ENCODE measurements around the gene LTBP1. TPM values are rescaled to one million over a fixed set of nuclear protein-coding genes. Genes with fewer than 3 reads are reported as not detected.
"Not testable (repeated sequence)": the region's sequence is repeated elsewhere in the genome, so short reads cannot be mapped to it uniquely, and the experiment has no call there.

Gene LTBP1
- total RNA-seq, 2 experiments from 2014 or later: 0.14 to 0.31 TPM

- not testable (repeated sequence) for H3K27ac Mint-ChIP-seq, H3K36me3 Mint-ChIP-seq, H3K27me3 Mint-ChIP-seq, DNase-seq, H3K4me3 Mint-ChIP-seq, H3K9me3 Mint-ChIP-seq, H3K4me1 Mint-ChIP-seq
These were observed 106.0 kb downstream of the LTBP1 start for GRCh38 chr2:33052795-33053194.

- Mint-ChIP-seq H3K27me3 (peaks cover 10% of the 10 kb centered on the region), H3K9me3 (no peaks in the 10 kb centered on the region), H3K27ac (no peak overlapping the region), H3K36me3 (no peaks in the 10 kb centered on the region), H3K4me1 (no peaks in the 10 kb centered on the region), H3K4me3 (no peak overlapping the region)
- no peak for DNase-seq
These were observed 109.4 kb downstream of the LTBP1 start for GRCh38 chr2:33056170-33056569.

- H3K9me3 Mint-ChIP-seq, H3K27ac Mint-ChIP-seq, H3K4me1 Mint-ChIP-seq, H3K4me3 Mint-ChIP-seq, DNase-seq, H3K36me3 Mint-ChIP-seq: not testable (repeated sequence)
- H3K27me3 Mint-ChIP-seq: peaks cover 14% of the 10 kb centered on the region
These were observed 110.7 kb downstream of the LTBP1 start for GRCh38 chr2:33057307-33058028.

- H3K36me3 Mint-ChIP-seq: no peaks in the 10 kb centered on the region
- H3K27me3 Mint-ChIP-seq: peaks cover 13% of the 10 kb centered on the region
- H3K9me3 Mint-ChIP-seq: no peaks in the 10 kb centered on the region
- H3K27ac Mint-ChIP-seq: no peak overlapping the region
- no peak overlapping the region for H3K4me3 Mint-ChIP-seq
- H3K4me1 Mint-ChIP-seq: no peaks in the 10 kb centered on the region
- DNase-seq: no peak
These were observed 112.1 kb downstream of the LTBP1 start for GRCh38 chr2:33058716-33059470.

GRCh38 chr2:33059471-33060156 is 112.9 kb downstream of the LTBP1 start:
- Mint-ChIP-seq H3K27ac (no peak overlapping the region), H3K9me3 (no peaks in the 10 kb centered on the region), H3K36me3 (no peaks in the 10 kb centered on the region), H3K4me3 (no peak overlapping the region), H3K4me1 (no peaks in the 10 kb centered on the region), H3K27me3 (peaks cover 13% of the 10 kb centered on the region)
- no peak for DNase-seq

GRCh38 chr2:33060405-33060804 is 113.7 kb downstream of the LTBP1 start:
- H3K27ac Mint-ChIP-seq: no peak overlapping the region
- DNase-seq: no peak
- H3K36me3 Mint-ChIP-seq: no peaks in the 10 kb centered on the region
- H3K4me3 Mint-ChIP-seq: no peak overlapping the region
- no peaks in the 10 kb centered on the region for H3K4me1 Mint-ChIP-seq
- H3K9me3 Mint-ChIP-seq: peaks cover 1% of the 10 kb centered on the region
- H3K27me3 Mint-ChIP-seq: peaks cover 13% of the 10 kb centered on the region

GRCh38 chr2:33062665-33063250 is 116.0 kb downstream of the LTBP1 start:
- DNase-seq: no peak
- H3K4me3 Mint-ChIP-seq: no peak overlapping the region
- H3K27ac Mint-ChIP-seq: no peak overlapping the region
- no peaks in the 10 kb centered on the region for H3K4me1 Mint-ChIP-seq
- H3K9me3 Mint-ChIP-seq: peaks cover 1% of the 10 kb centered on the region
- H3K27me3 Mint-ChIP-seq: peaks cover 16% of the 10 kb centered on the region
- no peaks in the 10 kb centered on the region for H3K36me3 Mint-ChIP-seq

GRCh38 chr2:33064349-33064801 is 117.6 kb downstream of the LTBP1 start:
- Mint-ChIP-seq H3K4me3 (no peak overlapping the region), H3K4me1 (no peaks in the 10 kb centered on the region), H3K27ac (no peak overlapping the region), H3K36me3 (no peaks in the 10 kb centered on the region), H3K9me3 (peaks cover 1% of the 10 kb centered on the region), H3K27me3 (peaks cover 23% of the 10 kb centered on the region)
- DNase-seq: no peak

GRCh38 chr2:33067598-33067997 is 120.8 kb downstream of the LTBP1 start:
- Mint-ChIP-seq H3K4me3 (no peak overlapping the region), H3K9me3 (peaks cover 1% of the 10 kb centered on the region), H3K27ac (no peak overlapping the region), H3K4me1 (no peaks in the 10 kb centered on the region), H3K27me3 (peaks cover 11% of the 10 kb centered on the region), H3K36me3 (no peaks in the 10 kb centered on the region)
- DNase-seq: no peak

GRCh38 chr2:33068261-33068660 is 121.5 kb downstream of the LTBP1 start:
- no peak overlapping the region for H3K27ac Mint-ChIP-seq
- no peaks in the 10 kb centered on the region for H3K36me3 Mint-ChIP-seq
- DNase-seq: no peak

GRCh38 chr2:33069894-33070651 is 123.3 kb downstream of the LTBP1 start:
- H3K4me3 Mint-ChIP-seq: no peak overlapping the region
- no peaks in the 10 kb centered on the region for H3K4me1 Mint-ChIP-seq
- peaks cover 10% of the 10 kb centered on the region for H3K27me3 Mint-ChIP-seq
- no peak overlapping the region for H3K27ac Mint-ChIP-seq
- DNase-seq: peak; percentile 2
- no peaks in the 10 kb centered on the region for H3K36me3 Mint-ChIP-seq
- H3K9me3 Mint-ChIP-seq: peaks cover 1% of the 10 kb centered on the region

More at GRCh38 chr2:33068261-33068660, 121.5 kb downstream of the LTBP1 start:
- H3K9me3 Mint-ChIP-seq: peaks cover 1% of the 10 kb centered on the region
- no peaks in the 10 kb centered on the region for H3K4me1 Mint-ChIP-seq
- peaks cover 10% of the 10 kb centered on the region for H3K27me3 Mint-ChIP-seq
- no peak overlapping the region for H3K4me3 Mint-ChIP-seq

- no peaks in the 10 kb centered on the region for H3K36me3 Mint-ChIP-seq
- no peaks in the 10 kb centered on the region for H3K4me1 Mint-ChIP-seq
- H3K4me3 Mint-ChIP-seq: no peak overlapping the region
- DNase-seq: no peak
- H3K27ac Mint-ChIP-seq: no peak overlapping the region
- peaks cover 6% of the 10 kb centered on the region for H3K27me3 Mint-ChIP-seq
- no peaks in the 10 kb centered on the region for H3K9me3 Mint-ChIP-seq
These were observed 124.8 kb downstream of the LTBP1 start for GRCh38 chr2:33071591-33071990.

GRCh38 chr2:33072614-33073013 is 125.9 kb downstream of the LTBP1 start:
- no peaks in the 10 kb centered on the region for H3K36me3 Mint-ChIP-seq
- no peak overlapping the region for H3K4me3 Mint-ChIP-seq
- no peak for DNase-seq
- H3K27me3 Mint-ChIP-seq: peaks cover 6% of the 10 kb centered on the region
- no peaks in the 10 kb centered on the region for H3K4me1 Mint-ChIP-seq
- H3K27ac Mint-ChIP-seq: no peak overlapping the region
- H3K9me3 Mint-ChIP-seq: no peaks in the 10 kb centered on the region

GRCh38 chr2:33073018-33073417 is 126.3 kb downstream of the LTBP1 start:
- Mint-ChIP-seq H3K36me3 (no peaks in the 10 kb centered on the region), H3K4me3 (no peak overlapping the region), H3K27ac (no peak overlapping the region), H3K4me1 (no peaks in the 10 kb centered on the region), H3K27me3 (peaks cover 6% of the 10 kb centered on the region), H3K9me3 (no peaks in the 10 kb centered on the region)
- no peak for DNase-seq
